Activated CD8-positive, alpha-beta memory T cell treated with anti-CD3 and anti-CD28 coated beads, Interleukin-2, amount 50 U/mL, for 1 hour (primary cell): ENCODE results near the gene DNAH8.

ENCODE experiments used
- DNase-seq: peaks from one replicate; pipeline ENCODE4 v3.0.0-alpha.2; 2020; ENCODE audit errors: extremely low read depth

DNAH8 gene

GRCh38 chr6:39053854-39054576 lies 338.9 kb downstream of the DNAH8 start:
- DNase-seq = no peak

- DNase-seq = no peak
Measured at GRCh38 chr6:39054577-39055142, 339.5 kb downstream of the DNAH8 start.

GRCh38 chr6:39055661-39056060 lies 340.6 kb downstream of the DNAH8 start:
- DNase-seq = no peak

GRCh38 chr6:39056191-39056590 lies 341.1 kb downstream of the DNAH8 start:
- no peak for DNase-seq

GRCh38 chr6:39056681-39057080 lies 341.6 kb downstream of the DNAH8 start:
- DNase-seq = no peak

GRCh38 chr6:39057251-39058155 lies 342.4 kb downstream of the DNAH8 start:
- no peak for DNase-seq

GRCh38 chr6:39058471-39059147 lies 343.5 kb downstream of the DNAH8 start:
- no peak for DNase-seq

GRCh38 chr6:39059496-39060310 lies 344.6 kb downstream of the DNAH8 start:
- no peak for DNase-seq

- no peak for DNase-seq
Measured at GRCh38 chr6:39060467-39061160, 345.5 kb downstream of the DNAH8 start.

GRCh38 chr6:39061182-39061581 lies 346.1 kb downstream of the DNAH8 start:
- no peak for DNase-seq

- no peak for DNase-seq
Measured at GRCh38 chr6:39061588-39061987, 346.5 kb downstream of the DNAH8 start.

GRCh38 chr6:39062014-39062740 lies 347.1 kb downstream of the DNAH8 start:
- no peak for DNase-seq

- no peak for DNase-seq
Measured at GRCh38 chr6:39063526-39063925, 348.4 kb downstream of the DNAH8 start.

GRCh38 chr6:39065561-39065960 lies 350.4 kb downstream of the DNAH8 start:
- no peak for DNase-seq

GRCh38 chr6:39068391-39068790 lies 353.3 kb downstream of the DNAH8 start:
- no peak for DNase-seq

GRCh38 chr6:39072830-39073229 lies 357.7 kb downstream of the DNAH8 start:
- DNase-seq = no peak

GRCh38 chr6:39073471-39074355 lies 358.6 kb downstream of the DNAH8 start:
- DNase-seq = no peak

GRCh38 chr6:39074486-39074885 lies 359.4 kb downstream of the DNAH8 start:
- no peak for DNase-seq
